ENCODE measurements around the gene TRIM13. TPM values are rescaled to one million over a fixed set of nuclear protein-coding genes. Genes with fewer than 3 reads are reported as not detected.

TRIM13 gene
- total RNA-seq, 1 donor from 2014 or later = 12.2 TPM

GRCh38 chr13:50026788-50027473 is 30.1 kb downstream of the TRIM13 start:
- H3K4me3 ChIP-seq (ENCODE audit: low read depth, low read length) = no peak overlapping the region
- no peak for DNase-seq (ENCODE audit: low read depth)
- TF ChIP-seq CTCF (conservative IDR thresholded peaks at IDR 0.05; ENCODE audit: low read depth, low read length) = no peak

- DNase-seq (ENCODE audit: low read depth) = no peak
- no peak for TF ChIP-seq CTCF (conservative IDR thresholded peaks at IDR 0.05; ENCODE audit: low read depth, low read length)
Measured at GRCh38 chr13:50030315-50030714, 33.5 kb downstream of the TRIM13 start.

GRCh38 chr13:50033725-50034124 is 36.9 kb downstream of the TRIM13 start:
- TF ChIP-seq CTCF (conservative IDR thresholded peaks at IDR 0.05; ENCODE audit: low read depth, low read length) = no peak
- DNase-seq (ENCODE audit: low read depth) = no peak
- H3K4me3 ChIP-seq (ENCODE audit: low read depth, low read length) = no peak overlapping the region

More at GRCh38 chr13:50030315-50030714, 33.5 kb downstream of the TRIM13 start:
- H3K4me3 ChIP-seq (ENCODE audit: low read depth, low read length) = no peak overlapping the region

DNA sequence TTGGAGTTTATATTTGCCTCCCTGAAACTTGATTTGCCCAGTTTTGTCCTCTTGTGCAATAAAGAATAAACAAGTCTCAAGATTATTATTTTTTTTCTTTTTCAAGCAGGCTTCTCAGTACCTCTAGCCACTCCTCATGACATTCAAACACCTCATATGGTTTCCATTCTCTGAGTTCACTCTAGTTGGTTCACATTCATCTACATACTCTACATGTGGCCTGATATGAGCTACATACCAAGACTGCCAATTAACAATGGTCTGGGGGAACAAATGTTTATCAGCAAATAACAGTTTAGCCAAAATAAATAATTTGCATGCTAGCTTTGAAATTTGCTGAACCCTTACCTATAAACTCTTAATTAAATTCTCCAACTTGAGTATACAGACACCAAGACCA is 40.9 kb downstream of the TRIM13 start:
- DNase-seq (ENCODE audit: low read depth) = no peak
- no peak for TF ChIP-seq CTCF (conservative IDR thresholded peaks at IDR 0.05; ENCODE audit: low read depth, low read length)
- H3K4me3 ChIP-seq (ENCODE audit: low read depth, low read length) = no peak overlapping the region

DNA sequence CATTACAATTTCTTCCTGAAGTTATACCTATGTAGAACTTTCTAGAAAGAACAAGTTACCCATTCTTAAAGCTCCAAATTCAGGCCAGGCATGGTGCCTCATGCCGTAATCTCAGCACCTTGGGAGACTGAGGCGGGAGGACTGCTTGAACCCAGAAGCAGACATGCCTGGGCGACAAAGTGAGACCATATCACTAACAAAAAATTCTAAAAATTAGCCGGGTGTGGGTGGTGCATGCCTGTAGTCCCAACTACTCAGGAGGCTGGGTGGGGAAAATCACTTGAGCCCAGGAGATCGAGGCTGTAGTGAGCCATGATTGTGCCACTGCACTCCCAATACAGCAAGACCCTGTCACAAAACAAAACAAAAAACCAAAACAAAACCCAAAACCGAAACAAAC is 41.4 kb downstream of the TRIM13 start:
- no peak overlapping the region for H3K4me3 ChIP-seq (ENCODE audit: low read depth, low read length)
- no peak for TF ChIP-seq CTCF (conservative IDR thresholded peaks at IDR 0.05; ENCODE audit: low read depth, low read length)
- no peak for DNase-seq (ENCODE audit: low read depth)

DNA sequence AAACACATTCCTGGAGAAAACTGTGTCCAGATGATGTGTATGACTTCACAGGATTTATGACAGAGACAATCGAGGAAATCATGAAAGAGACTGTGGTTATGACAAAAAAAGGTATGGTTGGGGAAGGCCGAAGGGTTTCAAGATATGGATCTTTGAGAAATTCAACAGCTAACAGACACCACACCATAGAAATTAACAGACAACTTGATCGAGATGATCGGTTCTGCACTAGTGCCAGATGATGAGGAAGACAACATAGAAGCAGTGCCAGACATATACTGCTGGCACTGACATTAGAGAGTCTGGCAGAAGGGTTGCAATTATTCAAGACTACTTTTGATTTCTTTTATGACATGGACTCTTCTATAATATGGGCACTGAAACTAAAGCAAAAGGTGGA is 55.6 kb downstream of the TRIM13 start:
- no peak for TF ChIP-seq CTCF (conservative IDR thresholded peaks at IDR 0.05; ENCODE audit: low read depth, low read length)
- no peak for DNase-seq (ENCODE audit: low read depth)
- no peak overlapping the region for H3K4me3 ChIP-seq (ENCODE audit: low read depth, low read length)

DNA sequence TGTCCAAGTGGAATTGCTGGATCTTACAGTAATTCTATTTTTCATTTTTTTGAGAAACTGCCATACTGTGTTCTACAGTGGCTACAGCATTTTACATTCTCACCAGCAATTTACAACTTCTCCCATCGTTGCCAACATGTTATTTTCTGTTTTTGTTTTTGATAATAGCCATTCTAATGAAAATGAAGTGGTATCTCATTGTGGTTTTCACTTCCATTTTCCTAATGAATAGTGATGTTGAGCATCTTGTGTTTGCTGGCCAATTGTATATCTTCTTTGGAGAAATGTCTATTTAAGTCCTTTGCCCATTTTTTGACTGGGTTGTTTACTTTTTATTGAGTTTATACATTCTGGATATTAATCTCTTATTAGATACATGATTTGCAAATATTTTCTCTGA is 57.0 kb downstream of the TRIM13 start:
- no peak for DNase-seq (ENCODE audit: low read depth)
- no peak overlapping the region for H3K4me3 ChIP-seq (ENCODE audit: low read depth, low read length)
- TF ChIP-seq CTCF (conservative IDR thresholded peaks at IDR 0.05; ENCODE audit: low read depth, low read length) = no peak

Measured in epithelial cell of proximal tubule (primary cell).